GM18867 (cell line): ENCODE results near the gene ELOF1.
A peak's percentile ranks its signal among the peaks of the same experiment; 100 is the strongest.
"Not testable (repeated sequence)": the region's sequence is repeated elsewhere in the genome, so short reads cannot be mapped to it uniquely, and the experiment has no call there.

Experiments used
- ATAC-seq: cut with Tn5 transposase; IDR thresholded peaks from one replicate; pipeline ENCODE4 v1.9.1; 2021; ENCODE audit warnings: mild to moderate bottlenecking, moderate library complexity; ENCODE audit not compliant: unreplicated experiment

The ELOF1 gene

GRCh38 chr19:11558881-11559828 lies at the start of gene ELOF1:
Gene ELOF1, minus strand, starts transcription at chr19:11559230. Its CDS starts 4,883 bp downstream, at chr19:11554347.
- peak; percentile 75 for ATAC-seq

- ATAC-seq: no peak
These were observed 47.5 kb upstream of the ELOF1 start for GRCh38 chr19:11606484-11606883.

GRCh38 chr19:11599704-11600103 lies 40.7 kb upstream of the ELOF1 start:
- not testable (repeated sequence) for ATAC-seq

- ATAC-seq: no peak
These were observed 39.7 kb upstream of the ELOF1 start for GRCh38 chr19:11598746-11599145.

- ATAC-seq: no peak
These were observed 39.1 kb upstream of the ELOF1 start for GRCh38 chr19:11598103-11598483.

GRCh38 chr19:11597202-11598102 lies 38.4 kb upstream of the ELOF1 start, which contains the start of gene ZNF627:
Gene ZNF627, plus strand, starts transcription at chr19:11597483. Its CDS starts 145 bp downstream, at chr19:11597628.
- peak; percentile 97 for ATAC-seq

- ATAC-seq: no peak
These were observed 37.1 kb upstream of the ELOF1 start for GRCh38 chr19:11596156-11596555.

GRCh38 chr19:11594084-11594483 lies 35.1 kb upstream of the ELOF1 start:
- ATAC-seq: no peak

GRCh38 chr19:11587975-11588631 lies 29.1 kb upstream of the ELOF1 start:
- no peak for ATAC-seq

GRCh38 chr19:11587302-11587974 lies 28.4 kb upstream of the ELOF1 start:
- no peak for ATAC-seq

- ATAC-seq: no peak
These were observed 27.3 kb upstream of the ELOF1 start for GRCh38 chr19:11586331-11586730.

GRCh38 chr19:11581740-11582139 lies 22.7 kb upstream of the ELOF1 start:
- ATAC-seq: peak; percentile 65

- no peak for ATAC-seq
These were observed 21.1 kb upstream of the ELOF1 start for GRCh38 chr19:11580116-11580515.

- peak; percentile 40 for ATAC-seq
These were observed 19.5 kb upstream of the ELOF1 start for GRCh38 chr19:11578258-11579142.

GRCh38 chr19:11577451-11578257 lies 18.6 kb upstream of the ELOF1 start, which contains the start of gene ACP5:
Gene ACP5, minus strand, starts transcription at chr19:11577645. Its CDS starts 328 bp downstream, at chr19:11577317.
- no peak for ATAC-seq

GRCh38 chr19:11576227-11576626 lies 17.2 kb upstream of the ELOF1 start:
- no peak for ATAC-seq

- ATAC-seq: no peak
These were observed 15.7 kb upstream of the ELOF1 start for GRCh38 chr19:11574689-11575088.

GRCh38 chr19:11573763-11574162 lies 14.7 kb upstream of the ELOF1 start:
- not testable (repeated sequence) for ATAC-seq
